Left renal cortex interstitium (tissue), 4 donors: Measurements from ENCODE around the gene TAF11L7. TPM values are rescaled to one million over a fixed set of nuclear protein-coding genes. Genes with fewer than 3 reads are reported as not detected.
"Not testable (repeated sequence)": the region's sequence is repeated elsewhere in the genome, so short reads cannot be mapped to it uniquely, and the experiment has no call there.

Experiments used
- DNase-seq, 4 donors: peaks; one replicate each; pipeline ENCODE4 v3.0.0-alpha.2; 2013; ENCODE audit warnings: low read depth in 4 of 4, low spot score in 2 of 4, missing footprints in 1 of 4
- polyA plus RNA-seq, 4 donors: library from polyadenylated mRNA; unstranded; fragments of 120-200 nt; gene quantifications; one replicate each; pipeline ENCODE4 v1.2.1, GENCODE V29; 2013; ENCODE audit not compliant: insufficient read length in 4 of 4

Gene TAF11L7
- not detected for polyA plus RNA-seq

DNA sequence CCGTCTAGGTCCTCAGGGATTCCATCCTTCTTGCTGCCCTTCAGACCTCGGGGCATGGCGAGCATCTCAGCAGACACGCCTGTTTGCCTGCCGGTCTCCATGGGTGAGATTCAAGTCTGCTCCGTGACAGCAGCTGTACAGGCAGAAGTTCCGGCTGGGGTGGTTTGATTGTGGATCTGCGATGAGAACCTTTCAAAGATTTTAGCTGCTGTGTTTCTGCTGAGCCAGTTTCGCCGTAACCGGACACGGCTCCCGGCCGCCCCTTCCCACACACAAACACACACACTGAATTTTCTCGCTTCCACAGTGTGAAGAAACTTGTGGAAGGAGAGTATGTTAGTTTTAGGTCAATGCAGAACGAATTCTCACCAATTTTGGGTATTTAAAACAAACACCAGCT lies at the start of gene TAF11L7:
Gene TAF11L7 (minus strand): TSS at position 101 of the 400 bp plus-strand sequence.
- DNase-seq = not testable (repeated sequence)

DNA sequence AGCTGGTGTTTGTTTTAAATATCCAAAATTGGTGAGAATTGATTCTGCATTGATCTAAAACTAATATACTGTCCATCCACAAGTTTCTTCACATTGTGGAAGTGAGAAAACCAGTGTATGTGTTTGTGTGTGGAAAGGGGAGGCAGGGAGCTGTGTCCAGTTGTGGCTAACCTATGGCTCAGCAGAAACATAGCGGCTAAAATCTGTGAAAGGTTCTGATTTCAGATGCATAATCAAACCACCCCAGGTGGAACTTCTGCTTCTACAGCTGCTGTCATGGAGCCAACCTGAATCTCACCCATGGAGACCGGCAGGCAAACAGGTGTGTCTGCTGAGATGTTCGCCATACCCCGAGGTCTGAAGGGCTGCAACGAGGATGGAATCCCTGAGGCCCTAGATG lies 48.6 kb upstream of the TAF11L7 start, which contains the start of gene TAF11L14:
Gene TAF11L14 (plus strand): TSS at position 301 of the 400 bp plus-strand sequence.
- DNase-seq = no peak

DNA sequence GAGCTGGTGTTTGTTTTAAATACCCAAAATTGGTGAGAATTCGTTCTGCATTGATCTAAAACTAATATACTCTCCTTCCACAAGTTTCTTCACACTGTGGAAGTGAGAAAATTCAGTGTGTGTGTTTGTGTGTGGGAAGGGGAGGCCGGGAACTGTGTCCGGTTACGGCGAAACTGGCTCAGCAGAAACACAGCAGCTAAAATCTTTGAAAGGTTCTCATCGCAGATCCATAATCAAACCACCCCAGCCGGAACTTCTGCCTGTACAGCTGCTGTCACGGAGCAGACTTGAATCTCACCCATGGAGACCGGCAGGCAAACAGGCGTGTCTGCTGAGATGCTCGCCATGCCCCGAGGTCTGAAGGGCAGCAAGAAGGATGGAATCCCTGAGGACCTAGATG lies 46.2 kb upstream of the TAF11L7 start, which contains the start of gene TAF11L13:
Gene TAF11L13 (plus strand): TSS at position 301 of the 400 bp plus-strand sequence.
- DNase-seq = not testable (repeated sequence)

DNA sequence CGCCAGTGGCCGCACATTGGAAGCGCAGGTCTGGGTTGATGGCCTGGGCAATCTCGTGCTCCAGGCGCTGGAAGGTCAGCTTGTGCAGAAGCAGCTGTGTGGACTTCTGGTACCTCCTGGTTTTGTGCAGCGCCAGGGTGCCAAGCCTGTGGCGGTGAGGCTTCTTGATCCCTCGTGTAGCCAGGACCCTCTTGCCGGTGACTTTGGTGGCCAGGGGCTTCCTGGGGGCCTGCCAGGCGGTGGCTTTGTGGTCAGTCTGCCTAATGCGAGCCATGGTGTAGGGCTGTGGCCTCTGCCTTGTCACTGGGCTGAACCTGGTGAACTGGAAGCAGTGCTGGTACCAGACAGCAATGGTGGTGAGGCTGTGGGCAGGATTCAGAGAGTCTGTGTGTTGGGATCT lies 40.1 kb upstream of the TAF11L7 start:
- DNase-seq = no peak

DNA sequence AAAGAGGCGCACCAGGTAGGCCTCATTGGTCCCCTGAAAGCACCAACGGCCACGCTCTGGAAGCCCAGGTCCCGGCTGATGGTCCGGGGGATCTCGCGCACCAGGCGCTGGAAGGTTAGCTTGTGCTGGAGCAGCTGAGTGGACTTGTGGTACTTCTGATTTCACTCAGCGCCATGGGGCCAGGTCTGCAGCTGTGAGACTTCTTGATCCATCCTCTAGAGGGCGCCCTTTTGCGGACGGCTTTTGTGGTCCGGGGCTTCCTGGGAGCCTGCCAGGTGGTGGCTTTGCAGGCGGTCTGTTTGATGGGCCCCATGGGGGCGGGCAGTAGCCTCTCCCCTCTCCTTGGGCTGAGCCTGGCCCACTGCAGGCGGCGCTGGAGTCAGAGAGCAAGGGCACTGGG lies 35.1 kb upstream of the TAF11L7 start:
- no peak for DNase-seq

DNA sequence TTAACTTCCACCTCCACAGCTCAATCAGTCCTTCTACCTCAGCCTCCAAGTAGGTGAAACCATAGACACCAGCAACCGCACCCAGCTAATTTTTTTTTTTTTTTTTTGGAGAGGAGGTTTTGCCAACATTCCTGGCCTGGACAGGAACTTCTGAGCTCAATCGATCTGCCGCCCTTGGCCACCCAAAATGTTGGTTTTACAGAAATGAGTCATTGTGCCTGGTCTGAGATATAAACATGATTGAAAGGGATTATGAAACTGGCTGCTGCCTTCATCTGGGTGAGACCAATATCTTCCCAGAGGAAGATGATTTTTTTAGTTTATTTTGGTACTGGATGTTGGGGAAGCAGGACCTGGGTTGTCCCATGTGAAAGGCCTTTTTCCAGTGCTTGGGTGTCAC lies 33.8 kb upstream of the TAF11L7 start:
- DNase-seq = no peak

DNA sequence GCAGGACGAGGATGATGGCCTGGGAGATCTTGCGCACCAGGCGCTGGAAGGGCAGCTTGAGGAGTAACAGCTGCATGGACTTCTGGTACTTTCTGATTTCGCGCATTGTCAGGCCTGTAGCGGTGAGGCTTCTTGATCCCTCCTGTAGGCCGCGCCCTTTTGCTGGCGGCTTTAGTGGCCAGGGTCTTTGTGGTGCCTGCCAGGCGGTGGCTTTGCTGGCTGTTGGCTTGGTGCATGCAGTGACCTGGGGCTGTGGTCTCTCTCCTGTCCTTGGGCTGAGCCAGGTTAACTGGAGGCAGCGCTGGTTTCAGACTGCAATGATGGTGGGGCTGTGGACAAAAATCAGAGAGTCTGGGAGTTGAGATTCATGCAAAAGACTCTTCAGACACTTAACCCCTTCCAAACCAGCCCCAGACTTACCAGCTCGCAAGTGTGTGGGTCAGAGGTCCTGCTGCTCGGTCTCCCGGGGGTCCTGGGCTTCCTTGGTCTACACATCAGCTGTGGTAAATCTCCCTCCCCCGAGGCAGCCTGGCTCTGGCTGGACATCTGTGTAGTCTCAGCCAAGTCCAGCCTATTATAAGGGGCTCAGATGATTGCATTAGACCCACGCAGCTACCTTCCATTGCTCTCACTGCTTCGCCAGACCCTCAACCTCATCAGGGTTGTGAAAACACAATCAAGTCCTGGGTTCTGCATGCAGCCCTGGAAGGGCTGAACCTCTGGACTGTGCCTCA lies 29.5 kb upstream of the TAF11L7 start:
- no peak for DNase-seq

DNA sequence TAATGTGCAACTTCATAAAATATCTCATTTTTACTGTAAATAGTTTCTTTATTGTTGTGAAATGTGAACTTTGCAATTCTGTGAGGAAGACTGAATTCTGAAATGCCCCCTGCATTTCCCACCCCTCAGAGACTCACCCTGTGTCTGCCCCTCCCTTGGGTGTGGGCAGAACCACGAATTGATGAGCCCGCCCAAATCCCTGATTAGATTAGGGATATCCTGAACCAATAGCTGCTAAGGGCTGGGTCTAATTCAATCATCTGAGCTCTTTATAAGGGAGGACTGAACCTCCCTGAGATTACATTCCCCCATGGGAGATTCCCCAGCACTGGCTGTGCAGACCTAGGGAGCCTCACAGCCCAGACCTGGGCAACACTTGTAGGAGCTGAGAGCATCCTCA lies 24.5 kb upstream of the TAF11L7 start, which contains the start of gene TAF11L12:
Gene TAF11L12 (plus strand): TSS at position 301 of the 400 bp plus-strand sequence.
- DNase-seq = not testable (repeated sequence)

DNA sequence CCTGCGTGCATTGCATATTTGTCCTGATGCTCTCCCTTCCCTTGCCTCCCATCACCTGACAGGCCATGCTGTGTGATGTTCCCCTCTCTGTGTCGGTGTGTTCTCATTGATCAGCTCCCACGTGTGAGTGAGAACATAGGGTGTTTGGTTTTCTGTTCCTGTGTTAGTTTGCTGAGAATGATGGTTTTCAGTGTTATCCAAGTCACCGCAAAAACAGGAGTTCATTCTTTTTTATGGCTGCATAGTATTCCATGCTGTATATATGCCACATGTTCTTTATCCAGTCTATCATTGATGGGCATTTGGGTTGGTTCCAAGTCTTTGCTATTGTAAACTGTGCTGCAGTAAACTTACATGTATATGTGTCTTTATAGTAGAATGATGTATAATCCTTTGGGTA lies 21.9 kb upstream of the TAF11L7 start:
- DNase-seq = not testable (repeated sequence)

DNA sequence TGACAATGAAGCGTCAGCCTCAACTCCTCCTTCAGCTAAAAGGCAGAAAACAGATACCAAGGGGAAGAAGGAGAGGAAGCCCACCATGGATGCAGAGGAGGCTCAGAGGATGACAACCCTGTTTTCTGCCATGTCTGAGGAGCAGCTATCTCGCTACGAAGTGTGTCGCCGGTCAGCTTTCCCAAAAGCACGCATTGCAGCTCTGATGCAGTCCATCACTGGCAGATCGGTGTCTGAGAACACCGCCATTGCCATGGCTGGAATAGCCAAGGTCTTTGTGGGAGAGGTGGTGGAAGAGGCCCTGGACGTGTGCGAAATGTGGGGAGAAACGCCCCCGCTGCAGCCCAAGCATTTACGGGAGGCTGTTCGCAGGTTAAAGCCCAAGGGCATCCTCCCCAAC lies 19.4 kb upstream of the TAF11L7 start:
- DNase-seq = no peak

DNA sequence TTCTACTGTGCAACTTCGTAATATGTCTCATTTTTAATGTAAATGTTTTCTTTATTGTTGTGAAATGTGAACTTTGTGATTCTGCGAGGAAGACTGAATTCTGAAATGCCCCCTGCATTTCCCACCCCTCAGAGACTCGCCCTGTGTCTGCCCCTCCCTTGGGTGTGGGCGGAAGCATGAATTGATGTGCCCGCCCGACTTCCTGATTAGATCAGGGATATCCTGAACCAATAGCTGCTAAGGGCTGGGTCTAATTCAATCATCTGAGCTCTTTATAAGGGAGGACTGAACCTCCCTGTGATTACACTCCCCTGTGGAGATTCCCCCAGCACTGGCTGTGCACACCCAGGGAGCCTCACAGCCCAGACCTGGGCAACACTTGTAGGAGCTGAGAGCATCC lies 18.3 kb upstream of the TAF11L7 start, which contains the start of gene TAF11L11:
Gene TAF11L11 (plus strand): TSS at position 304 of the 400 bp plus-strand sequence.
- DNase-seq = not testable (repeated sequence)

DNA sequence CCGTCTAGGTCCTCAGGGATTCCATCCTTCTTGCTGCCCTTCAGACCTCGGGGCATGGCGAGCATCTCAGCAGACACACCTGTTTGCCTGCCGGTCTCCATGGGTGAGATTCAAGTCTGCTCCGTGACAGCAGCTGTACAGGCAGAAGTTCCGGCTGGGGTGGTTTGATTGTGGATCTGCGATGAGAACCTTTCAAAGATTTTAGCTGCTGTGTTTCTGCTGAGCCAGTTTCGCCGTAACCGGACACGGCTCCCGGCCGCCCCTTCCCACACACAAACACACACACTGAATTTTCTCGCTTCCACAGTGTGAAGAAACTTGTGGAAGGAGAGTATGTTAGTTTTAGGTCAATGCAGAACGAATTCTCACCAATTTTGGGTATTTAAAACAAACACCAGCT lies 12.2 kb upstream of the TAF11L7 start, which contains the start of gene TAF11L10:
Gene TAF11L10 (minus strand): TSS at position 101 of the 400 bp plus-strand sequence.
- DNase-seq = not testable (repeated sequence)

DNA sequence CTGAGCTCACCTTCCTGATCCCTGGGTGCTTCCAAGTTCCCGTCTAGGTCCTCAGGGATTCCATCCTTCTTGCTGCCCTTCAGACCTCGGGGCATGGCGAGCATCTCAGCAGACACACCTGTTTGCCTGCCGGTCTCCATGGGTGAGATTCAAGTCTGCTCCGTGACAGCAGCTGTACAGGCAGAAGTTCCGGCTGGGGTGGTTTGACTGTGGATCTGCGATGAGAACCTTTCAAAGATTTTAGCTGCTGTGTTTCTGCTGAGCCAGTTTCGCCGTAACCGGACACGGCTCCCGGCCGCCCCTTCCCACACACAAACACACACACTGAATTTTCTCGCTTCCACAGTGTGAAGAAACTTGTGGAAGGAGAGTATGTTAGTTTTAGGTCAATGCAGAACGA lies 8.7 kb upstream of the TAF11L7 start, which contains the start of gene TAF11L9:
Gene TAF11L9 (minus strand): TSS at position 140 of the 400 bp plus-strand sequence.
- DNase-seq = not testable (repeated sequence)

DNA sequence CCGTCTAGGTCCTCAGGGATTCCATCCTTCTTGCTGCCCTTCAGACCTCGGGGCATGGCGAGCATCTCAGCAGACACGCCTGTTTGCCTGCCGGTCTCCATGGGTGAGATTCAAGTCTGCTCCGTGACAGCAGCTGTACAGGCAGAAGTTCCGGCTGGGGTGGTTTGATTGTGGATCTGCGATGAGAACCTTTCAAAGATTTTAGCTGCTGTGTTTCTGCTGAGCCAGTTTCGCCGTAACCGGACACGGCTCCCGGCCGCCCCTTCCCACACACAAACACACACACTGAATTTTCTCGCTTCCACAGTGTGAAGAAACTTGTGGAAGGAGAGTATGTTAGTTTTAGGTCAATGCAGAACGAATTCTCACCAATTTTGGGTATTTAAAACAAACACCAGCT lies 5.3 kb upstream of the TAF11L7 start, which contains the start of gene TAF11L8:
Gene TAF11L8 (minus strand): TSS at position 101 of the 400 bp plus-strand sequence.
- DNase-seq = not testable (repeated sequence)

Other genes with a start within 250 kb of the TAF11L7 start
- gene TAF11L2, start 87.5 kb downstream of the TAF11L7 start, polyA plus RNA-seq = not detected
- not detected for gene TAF11L3, start 67.4 kb downstream of the TAF11L7 start, polyA plus RNA-seq
- gene TAF11L4, start 64.0 kb downstream of the TAF11L7 start, polyA plus RNA-seq = not detected
- gene TAF11L5, start 60.5 kb downstream of the TAF11L7 start, polyA plus RNA-seq = not detected
- gene TAF11L6, start 57.1 kb downstream of the TAF11L7 start, polyA plus RNA-seq = not detected
- gene TAF11L8, start 5.2 kb upstream of the TAF11L7 start, polyA plus RNA-seq = not detected
- gene TAF11L9, start 8.6 kb upstream of the TAF11L7 start, polyA plus RNA-seq = not detected
- not detected for gene TAF11L10, start 12.1 kb upstream of the TAF11L7 start, polyA plus RNA-seq
- not detected for gene TAF11L11, start 18.4 kb upstream of the TAF11L7 start, polyA plus RNA-seq
- gene TAF11L12, start 24.6 kb upstream of the TAF11L7 start, polyA plus RNA-seq = not detected
- gene TAF11L13, start 46.3 kb upstream of the TAF11L7 start, polyA plus RNA-seq = not detected
- gene TAF11L14, start 48.7 kb upstream of the TAF11L7 start, polyA plus RNA-seq = not detected